K562 (cell line): ENCODE data around the gene DCAF4L1. TPM values are rescaled to one million over a fixed set of nuclear protein-coding genes. Genes with fewer than 3 reads are reported as not detected.

Experiments used
- ATAC-seq: fragments of 200-7000 bp; cut with Tn5 transposase; 3 replicates; pipeline ENCODE4 v1.9.1; 2020; ENCODE audit warnings: moderate library complexity
- BruUV-seq: library from RNA; stranded (reverse); fragments of 400-500 nt; replicated peaks from 2 replicates; lab custom pipeline; 2021; lab: Mats Ljungman, UMichigan
- CTCF ChIA-PET: fragments of 300-600 bp; formaldehyde crosslinking; extraction: SDS; loops from one replicate; lab custom pipeline; 2021; ENCODE audit warnings: low intra/inter-chr PET ratio; lab: Yijun Ruan, JAX
- POLR2A ChIA-PET: fragments of 300-600, 350-650 bp; sonication (Branson Sonifier 250); formaldehyde crosslinking; extraction: SDS; loops from one replicate; lab custom pipeline; 2021; ENCODE audit warnings: antibody characterized with exemption, inconsistent platforms; lab: Yijun Ruan, JAX
- DNase-seq, 4 experiments: peaks; one replicate each; pipeline versions ENCODE4 v3.0.0 to v3.0.0-alpha.2; 2011 to 2018; ENCODE audit warnings: low spot score in 3 of 4, mixed read lengths in 3 of 4; ENCODE audit errors: extremely low read depth in 1 of 4
- FAIRE-seq: peaks from 2 replicates; lab custom pipeline; 2011; peaks lifted over from hg19 to GRCh38; lab: Jason Lieb, UNC
- H2AFZ ChIP-seq: 2 replicates; pipeline ENCODE4 v1.6.0; 2011; ENCODE audit warnings: low read depth, low read length, control low read depth, inconsistent platforms
- H3K27ac ChIP-seq: fragments of 200-600 bp; 3 replicates; pipeline ENCODE4 v1.8.0; 2011; ENCODE audit warnings: low read depth, mild to moderate bottlenecking, control low read depth, inconsistent platforms, low read length, moderate library complexity, mixed read lengths; ENCODE audit errors: extremely low read depth
- H3K27me3 ChIP-seq, 2 experiments: fragments of 300-600 bp in 1 of 2; 2 replicates in 1 of 2; 3 replicates in 1 of 2; pipeline versions ENCODE4 v1.6.0 to v1.8.0; 2011; ENCODE audit warnings: inconsistent platforms in 2 of 2, low read length in 2 of 2, mild to moderate bottlenecking in 1 of 2, mixed read lengths in 1 of 2, moderate library complexity in 1 of 2; ENCODE audit not compliant: control insufficient read depth in 2 of 2, insufficient read depth in 2 of 2
- H3K36me3 ChIP-seq: fragments of 300-600 bp; 3 replicates; pipeline ENCODE4 v1.8.0; 2011; ENCODE audit warnings: mild to moderate bottlenecking, low read length, inconsistent platforms; ENCODE audit not compliant: control insufficient read depth, insufficient read depth
- H3K4me1 ChIP-seq, 2 experiments: fragments of 200-600 bp in 1 of 2; replicated peaks in 1 of 2; 2 replicates in 1 of 2; 3 replicates in 1 of 2; pipeline versions ENCODE4 v1.5.1 to v1.8.0; 2011; ENCODE audit warnings: inconsistent platforms in 2 of 2, low read length in 2 of 2, mild to moderate bottlenecking in 1 of 2, mixed read lengths in 1 of 2, moderate library complexity in 1 of 2; ENCODE audit not compliant: control insufficient read depth in 2 of 2, insufficient read depth in 2 of 2
- H3K4me2 ChIP-seq: 2 replicates; pipeline ENCODE4 v1.6.1; 2011; ENCODE audit warnings: low read length, control low read depth, inconsistent platforms, mixed read lengths; ENCODE audit not compliant: insufficient read depth
- H3K4me3 ChIP-seq: fragments of 200-600 bp; sonication (generic), shearing (Covaris generic); 2 replicates; pipeline ENCODE4 v1.5.1; 2016; ENCODE audit warnings: control low read depth, inconsistent platforms
- H3K79me2 ChIP-seq: fragments of 200-600 bp; 3 replicates; pipeline ENCODE4 v1.8.0; 2011; ENCODE audit warnings: low read length, inconsistent platforms; ENCODE audit not compliant: control insufficient read depth, insufficient read depth
- H3K9ac ChIP-seq, 2 experiments: 2 replicates each; pipeline versions ENCODE4 v1.6.0 to v1.6.1; 2011; ENCODE audit warnings: low read depth in 2 of 2, low read length in 2 of 2, control low read depth in 1 of 2, inconsistent platforms in 1 of 2, mild to moderate bottlenecking in 1 of 2, mixed read lengths in 1 of 2; ENCODE audit not compliant: insufficient read depth in 1 of 2
- H3K9me1 ChIP-seq: one replicate; pipeline ENCODE4 v1.6.0; 2011; ENCODE audit warnings: inconsistent platforms, mild to moderate bottlenecking, low read length, moderate library complexity; ENCODE audit not compliant: control insufficient read depth, insufficient read depth
- H3K9me3 ChIP-seq: replicated peaks from 2 replicates; pipeline ENCODE4 v1.5.1; 2011; ENCODE audit warnings: low read depth, low read length, inconsistent platforms; ENCODE audit not compliant: control insufficient read depth, insufficient read depth
- H4K20me1 ChIP-seq: replicated peaks from 2 replicates; pipeline ENCODE4 v1.6.1; 2011; ENCODE audit warnings: low read length, inconsistent platforms, mixed read lengths; ENCODE audit not compliant: control insufficient read depth, insufficient read depth
- DMBX1 ChIP-seq: fragments of 250-450 bp; sonication (Bioruptor Pico); IDR thresholded peaks from 2 replicates; pipeline ENCODE4 v1.8.0; 2022; ENCODE audit warnings: inconsistent platforms, mild to moderate bottlenecking, moderate library complexity, borderline replicate concordance
- ELF4 ChIP-seq: fragments of 450-650 bp; formaldehyde crosslinking; IDR thresholded peaks from 2 replicates; pipeline ENCODE4 v1.4.0; 2022; ENCODE audit warnings: missing genetic modification characterization
- MAZ ChIP-seq, 2 experiments: fragments of 450-650 bp in 1 of 2; sonication (generic) in 1 of 2; formaldehyde crosslinking; IDR thresholded peaks in 1 of 2; conservative IDR thresholded peaks in 1 of 2; 2 replicates each; pipeline versions ENCODE4 v1.4.0 to v1.5.0; 2020; ENCODE audit warnings: mild to moderate bottlenecking in 1 of 2, missing genetic modification reagents in 1 of 2
- MNT ChIP-seq, 2 experiments: fragments of 450-650 bp; conservative IDR thresholded peaks; 2 replicates each; pipeline ENCODE4 v1.6.1; 2017; ENCODE audit warnings: mild to moderate bottlenecking in 2 of 2, moderate library complexity in 2 of 2
- MXD1 ChIP-seq: fragments of 250-450 bp; sonication (Bioruptor Pico); IDR thresholded peaks from 2 replicates; pipeline ENCODE4 v1.8.0; 2021; ENCODE audit warnings: borderline replicate concordance, mild to moderate bottlenecking, moderate library complexity; ENCODE audit not compliant: poor library complexity, severe bottlenecking
- NR2C1 ChIP-seq, 2 experiments: fragments of 450-650 bp; IDR thresholded peaks; 2 replicates each; pipeline ENCODE4 v1.6.1; 2017; ENCODE audit warnings: mild to moderate bottlenecking in 2 of 2, antibody characterized with exemption in 1 of 2, inconsistent platforms in 1 of 2, missing compliant biosample characterization in 1 of 2, missing genetic modification characterization in 1 of 2
- NR4A1 ChIP-seq, 2 experiments: fragments of 250-450 bp in 1 of 2; fragments of 450-650 bp in 1 of 2; sonication (Bioruptor Pico) in 1 of 2; IDR thresholded peaks; 2 replicates each; pipeline versions ENCODE4 v1.4.0 to v1.6.1; 2016 to 2020; ENCODE audit warnings: mild to moderate bottlenecking in 2 of 2, missing compliant biosample characterization in 1 of 2, missing genetic modification characterization in 1 of 2, moderate library complexity in 1 of 2
- PCBP1 ChIP-seq: fragments of 200-400 bp; formaldehyde crosslinking; IDR thresholded peaks from 2 replicates; pipeline ENCODE4 v1.6.1; 2018; ENCODE audit warnings: mild to moderate bottlenecking, low read depth, low read length; ENCODE audit not compliant: poor library complexity, severe bottlenecking
- RBM15 ChIP-seq: fragments of 200-400 bp; formaldehyde crosslinking; IDR thresholded peaks from 2 replicates; pipeline ENCODE4 v1.6.1; 2018; ENCODE audit warnings: mild to moderate bottlenecking, low read length, moderate library complexity; ENCODE audit not compliant: insufficient read depth
- RBM39 ChIP-seq: fragments of 200-400 bp; formaldehyde crosslinking; optimal IDR thresholded peaks from 2 replicates; pipeline ENCODE3; 2018; ENCODE audit warnings: low read depth, low read length
- THAP7 ChIP-seq: fragments of 250-450 bp; sonication (Bioruptor Pico); IDR thresholded peaks from 2 replicates; pipeline ENCODE4 v1.5.0; 2021
- THRAP3 ChIP-seq: fragments of 450-650 bp; IDR thresholded peaks from 2 replicates; pipeline ENCODE4 v1.6.1; 2016; ENCODE audit warnings: mild to moderate bottlenecking, inconsistent platforms, borderline replicate concordance
- ZBTB2 ChIP-seq: fragments of 450-650 bp; IDR thresholded peaks from 2 replicates; pipeline ENCODE4 v1.6.1; 2016; ENCODE audit warnings: antibody characterized with exemption
- ZC3H8 ChIP-seq: fragments of 450-650 bp; IDR thresholded peaks from 2 replicates; pipeline ENCODE4 v1.6.1; 2017
- ZKSCAN3 ChIP-seq: fragments of 250-450 bp; sonication (Bioruptor Pico); IDR thresholded peaks from 2 replicates; pipeline ENCODE4 v1.4.0; 2020
- ZNF143 ChIP-seq: sonication (generic); formaldehyde crosslinking; IDR thresholded peaks from 2 replicates; pipeline ENCODE4 v1.9.0; 2022; ENCODE audit warnings: mild to moderate bottlenecking, missing genetic modification reagents
- ZNF316 ChIP-seq: fragments of 450-650 bp; IDR thresholded peaks from 2 replicates; pipeline ENCODE4 v1.6.1; 2016
- ZNF347 ChIP-seq: fragments of 450-650 bp; formaldehyde crosslinking; IDR thresholded peaks from 2 replicates; pipeline ENCODE4 v1.4.0; 2020; ENCODE audit warnings: low read depth, mild to moderate bottlenecking, moderate library complexity
- ZNF57 ChIP-seq: fragments of 450-650 bp; formaldehyde crosslinking; IDR thresholded peaks from 2 replicates; pipeline ENCODE4 v1.4.0; 2020; ENCODE audit warnings: mild to moderate bottlenecking, moderate library complexity
- WGBS: fragments of 100-300 bp; shearing (Covaris generic); methylation state at CpG from one replicate; pipeline ENCODE4 v1.1.6; 2016; ENCODE audit warnings: low coverage, mixed read lengths; ENCODE audit not compliant: insufficient coverage; ENCODE audit errors: missing lambda C conversion rate; 5-methylcytosine and 5-hydroxymethylcytosine counted together
- in situ Hi-C: fragments of 300-500 bp; cut with MboI; formaldehyde crosslinking; loops from 4 replicates; pipeline ENCODE4 v1.15.0; 2018; ENCODE audit warnings: inconsistent platforms, mixed read lengths
- intact Hi-C: fragments of 100-400 bp; cut with micrococcal nuclease; formaldehyde crosslinking; loops from 2 replicates; pipeline ENCODE4 v1.14.2; 2022
- polyA plus RNA-seq, 8 experiments: library from polyadenylated mRNA; depleted of rRNA in 4 of 8; stranded (reverse) in 5 of 8; unstranded in 3 of 8; fragments of >200 nt; fragmentation: Nextera tagmentation in 2 of 8; fragmentation: Illumina TruSeq in 1 of 8; extraction: Ambion mirVana in 2 of 8; extraction: Trizol in 1 of 8; gene quantifications; 2 replicates each; pipeline versions ENCODE4 v1.2.1 to v1.2.3, GENCODE V29; 2011 to 2014; ENCODE audit warnings: inconsistent platforms in 1 of 8, missing spikeins in 1 of 8
- total RNA-seq, 7 experiments: library from RNA; depleted of rRNA in 6 of 7; stranded (reverse); fragments of >200 nt in 6 of 7; fragmentation: Illumina TruSeq in 2 of 7; extraction: Trizol in 2 of 7; gene quantifications; 2 replicates each; pipeline versions ENCODE4 v1.2.1 to v1.2.3, GENCODE V29; 2011 to 2021; ENCODE audit warnings: low replicate concordance in 1 of 7

The DCAF4L1 gene
- total and polyA plus RNA-seq, 9 of the 15 experiments (the other 6 are each of a cell fraction or from before 2014, with no cell fraction given), result 0.17 to 0.64 (median 0.36) TPM

- ATAC-seq (no peak), DNase-seq (no peak), FAIRE-seq (no peak)
- H3K9me1 ChIP-seq, result no peaks in the 10 kb centered on the region
- no peak overlapping the region for H3K4me2 ChIP-seq
- H3K4me3 ChIP-seq, result no peak overlapping the region
- H4K20me1 ChIP-seq, result no peaks in the 10 kb centered on the region
- no peaks in the 10 kb centered on the region for H3K4me1 ChIP-seq
- no TSS peak for BruUV-seq
- no peaks in the 10 kb centered on the region for H3K27me3 ChIP-seq
- H3K27ac ChIP-seq, result no peak overlapping the region
- in situ Hi-C loops (no loop called here), intact Hi-C loops (no loop called here)
- H3K36me3 ChIP-seq, result no peaks in the 10 kb centered on the region
- POLR2A ChIA-PET, result no interaction called here
- CTCF ChIA-PET, result no interaction called here
- H3K9ac ChIP-seq, result no peak overlapping the region
- H3K9me3 ChIP-seq, result peaks cover 2% of the 10 kb centered on the region; the same call in 1 of the 2 replicates
- WGBS, result 6% methylated on average over 1 of the region's 1 CpG
- TF ChIP-seq NR4A1 (CRISPR knock-in tag; IDR thresholded peaks at IDR 0.05), result no peak
- no peak for TF ChIP-seq NR4A1 (tag; IDR thresholded peaks at IDR 0.05)
- no peak for TF ChIP-seq ZNF347 (CRISPR knock-in tag)
- no peak for TF ChIP-seq THAP7
- TF ChIP-seq MXD1, result no peak
- no peak for TF ChIP-seq THRAP3
- TF ChIP-seq NR2C1 (IDR thresholded peaks at IDR 0.05), result no peak
- no peak for TF ChIP-seq NR2C1 (tag; IDR thresholded peaks at IDR 0.05)
- TF ChIP-seq ZBTB2, result no peak
- no peak for TF ChIP-seq ZNF316
- TF ChIP-seq RBM39, result no peak
- TF ChIP-seq ZNF143 (CRISPR knock-in tag), result no peak
- no peak for TF ChIP-seq ELF4
- TF ChIP-seq ZKSCAN3 (CRISPR knock-in tag), result no peak
- no peak for TF ChIP-seq DMBX1 (CRISPR knock-in tag)
- no peak for TF ChIP-seq MAZ (CRISPR knock-in tag; conservative IDR thresholded peaks at IDR 0.05 in 1 of 2, IDR thresholded peaks at IDR 0.05 in 1 of 2)
- no peak for TF ChIP-seq PCBP1
- no peak for TF ChIP-seq RBM15
- TF ChIP-seq ZC3H8, result no peak
- no peak for TF ChIP-seq MNT (conservative IDR thresholded peaks at IDR 0.05)
- TF ChIP-seq ZNF57 (CRISPR knock-in tag), result no peak
- TF ChIP-seq, all 486 proteins: peak for 0
- peaks cover 7% of the 10 kb centered on the region; the same call in 1 of the 3 replicates for H3K79me2 ChIP-seq
- H2AFZ ChIP-seq, result no peak overlapping the region
These were observed 3.6 kb downstream of the DCAF4L1 start for GRCh38 chr4:41985151-41985550.
